Esophagus (tissue), 2 donors: Measurements from ENCODE around the gene C9. TPM values are rescaled to one million over a fixed set of nuclear protein-coding genes. Genes with fewer than 3 reads are reported as not detected.

Source experiments
- H3K27ac ChIP-seq, 2 donors: one replicate each; pipeline ENCODE4 v1.5.1; 2013; ENCODE audit warnings: low read depth in 2 of 2, mild to moderate bottlenecking in 2 of 2, inconsistent platforms in 1 of 2, low read length in 1 of 2, moderate library complexity in 1 of 2
- H3K27me3 ChIP-seq, 2 donors: one replicate each; pipeline ENCODE4 v1.6.1; 2013; ENCODE audit warnings: low read length in 2 of 2, control low read depth in 1 of 2, mild to moderate bottlenecking in 1 of 2; ENCODE audit not compliant: insufficient read depth in 2 of 2, control insufficient read depth in 1 of 2
- H3K36me3 ChIP-seq, 2 donors: one replicate each; pipeline ENCODE4 v1.6.1; 2013; ENCODE audit warnings: low read length in 1 of 2; ENCODE audit not compliant: control insufficient read depth in 2 of 2, insufficient read depth in 2 of 2
- H3K4me1 ChIP-seq, 2 donors: one replicate each; pipeline ENCODE4 v1.6.1; 2013; ENCODE audit warnings: low read length in 1 of 2; ENCODE audit not compliant: control insufficient read depth in 2 of 2, insufficient read depth in 2 of 2
- H3K4me3 ChIP-seq, 2 donors: one replicate each; pipeline ENCODE4 v1.5.1; 2013; ENCODE audit warnings: low read length in 2 of 2, mild to moderate bottlenecking in 2 of 2, low read depth in 1 of 2, moderate library complexity in 1 of 2
- H3K9me3 ChIP-seq, 2 donors: one replicate each; pipeline ENCODE4 v1.6.1; 2013; ENCODE audit warnings: mild to moderate bottlenecking in 2 of 2, low read depth in 1 of 2, low read length in 1 of 2, moderate library complexity in 1 of 2; ENCODE audit not compliant: control insufficient read depth in 2 of 2, insufficient read depth in 1 of 2
- WGBS, 2 donors: extraction: QIAGEN DNeasy Blood & Tissue Kit; methylation state at CpG; one replicate each; pipeline ENCODE4 v1.1.7; 2013; 5-methylcytosine and 5-hydroxymethylcytosine counted together
- polyA plus RNA-seq, 2 donors: library from polyadenylated mRNA; stranded (reverse); fragments of 200-250 nt; gene quantifications; one replicate each; pipeline ENCODE4 v1.2.3, GENCODE V29; 2013
- donor health status: healthy with polysubstance abuse.
- donor health status: Bipolar disorder and iron deficiency.

C9 gene
- polyA plus RNA-seq, 2 donors, result not detected

- Histone ChIP-seq H3K27me3 (no peaks in the 10 kb centered on the region), H3K9me3 (no peaks in the 10 kb centered on the region), H3K27ac (no peak overlapping the region), H3K4me3 (no peak overlapping the region), H3K36me3 (no peaks in the 10 kb centered on the region), H3K4me1 (peaks cover 0 to 4% of the 10 kb centered on the region in 2 donors)
- 57 to 65% methylated on average over 5 of the region's 5 CpGs for WGBS, 2 donors
These were observed 36.7 kb upstream of the C9 start for GRCh38 chr5:39400713-39401578.

DNA sequence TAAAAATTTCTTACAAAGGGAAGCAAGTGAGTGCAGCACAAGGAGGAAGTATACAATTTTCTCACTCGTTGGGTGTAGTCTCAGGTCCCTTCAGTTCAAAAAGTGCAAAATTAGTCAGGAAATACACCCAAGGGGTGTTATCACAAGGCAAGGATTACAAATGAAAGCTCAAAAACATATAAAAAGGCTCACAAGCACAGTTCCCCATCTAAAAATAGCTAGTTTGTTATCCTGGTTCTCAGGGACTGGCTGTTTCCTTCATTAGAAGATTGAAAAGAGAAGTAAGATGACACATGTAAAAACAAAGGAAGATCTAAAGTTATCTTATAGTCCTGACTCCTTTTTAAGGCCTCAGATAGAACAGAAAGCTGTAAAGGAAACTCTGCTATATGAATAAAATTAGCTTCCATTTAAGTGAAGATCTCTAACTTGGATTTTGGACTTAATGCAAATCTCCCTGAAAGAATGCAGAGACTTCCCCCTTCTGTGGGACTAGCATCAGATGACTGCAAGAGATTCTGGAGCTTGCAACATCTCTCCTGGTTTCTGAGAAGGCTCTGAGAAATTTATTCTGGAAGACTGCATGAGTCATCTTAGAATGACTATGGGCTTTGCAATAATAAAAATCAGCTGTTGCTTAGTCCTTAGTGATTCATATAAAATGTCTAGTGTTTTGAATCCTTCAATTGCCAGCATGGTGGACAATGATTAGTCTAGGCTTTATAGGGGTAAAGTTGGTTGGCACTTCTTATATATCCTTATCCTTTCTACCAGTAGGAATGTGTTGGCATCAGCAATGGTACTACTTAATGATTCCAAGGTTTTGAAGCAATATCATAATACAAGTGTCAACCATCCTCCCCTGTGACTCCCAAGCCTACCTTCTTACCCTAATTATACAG is 35.1 kb upstream of the C9 start:
- Histone ChIP-seq H3K4me3 (no peak overlapping the region), H3K27me3 (no peaks in the 10 kb centered on the region), H3K9me3 (no peaks in the 10 kb centered on the region), H3K36me3 (no peaks in the 10 kb centered on the region), H3K27ac (no peak overlapping the region), H3K4me1 (peaks cover 0 to 4% of the 10 kb centered on the region in 2 donors)
- WGBS, 2 donors, result 61% methylated on average over 1 of the region's 1 CpG

DNA sequence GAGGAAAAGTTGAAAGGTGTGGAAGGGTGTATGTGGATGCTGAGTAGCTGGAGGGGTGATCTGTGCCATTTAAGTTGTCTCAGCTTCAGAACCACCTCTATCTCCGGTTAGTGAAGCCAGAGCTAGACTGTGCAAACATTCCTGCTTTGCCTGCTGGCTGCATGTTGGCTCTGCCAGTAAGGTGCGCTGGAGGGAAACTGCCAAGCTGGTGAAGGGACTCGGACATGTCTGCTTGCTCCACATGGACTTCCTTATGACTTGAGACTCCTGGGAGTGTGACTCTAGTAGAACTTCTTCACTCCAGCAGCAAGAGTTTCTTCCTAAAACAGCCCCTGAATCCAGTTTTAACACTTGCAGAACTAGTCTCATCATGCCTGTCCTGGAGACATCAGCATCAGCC is 32.5 kb upstream of the C9 start:
- H3K27me3 ChIP-seq, result no peaks in the 10 kb centered on the region
- no peak overlapping the region for H3K27ac ChIP-seq
- H3K9me3 ChIP-seq, result no peaks in the 10 kb centered on the region
- no peak overlapping the region for H3K4me3 ChIP-seq
- no peaks in the 10 kb centered on the region for H3K36me3 ChIP-seq
- H3K4me1 ChIP-seq, result peaks cover 0 to 4% of the 10 kb centered on the region in 2 donors
- WGBS, 2 donors, result 74 to 75% methylated on average over 3 of the region's 3 CpGs

- Histone ChIP-seq H3K36me3 (no peaks in the 10 kb centered on the region), H3K9me3 (no peaks in the 10 kb centered on the region), H3K4me1 (peaks cover 0 to 4% of the 10 kb centered on the region in 2 donors), H3K27ac (no peak overlapping the region), H3K27me3 (no peaks in the 10 kb centered on the region), H3K4me3 (no peak overlapping the region)
These were observed 31.2 kb upstream of the C9 start for GRCh38 chr5:39395521-39395920.

DNA sequence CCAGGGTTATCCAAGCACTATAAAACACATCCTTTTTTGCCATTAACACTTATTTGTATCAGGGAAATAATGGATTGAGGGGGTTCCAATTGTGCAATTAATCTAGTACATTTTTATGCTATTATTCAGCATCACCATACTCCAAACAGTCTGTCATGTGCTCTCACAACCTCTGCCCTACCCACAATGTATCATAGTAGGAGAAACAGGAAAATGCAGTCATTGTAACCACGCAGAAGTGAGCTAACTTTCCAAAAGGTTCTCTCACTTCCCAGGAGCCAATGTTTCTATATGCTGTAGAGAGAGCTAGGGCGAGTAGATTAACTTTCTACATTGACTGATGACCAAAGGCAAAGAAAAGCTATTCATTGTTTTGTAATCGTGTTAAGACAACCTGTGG is 30.7 kb upstream of the C9 start:
- WGBS, 2 donors, result 30 to 34% methylated on average over 3 of the region's 3 CpGs
- Histone ChIP-seq H3K4me1 (peaks cover 0 to 4% of the 10 kb centered on the region in 2 donors), H3K4me3 (no peak overlapping the region), H3K27ac (no peak overlapping the region), H3K27me3 (no peaks in the 10 kb centered on the region), H3K36me3 (no peaks in the 10 kb centered on the region), H3K9me3 (no peaks in the 10 kb centered on the region)

DNA sequence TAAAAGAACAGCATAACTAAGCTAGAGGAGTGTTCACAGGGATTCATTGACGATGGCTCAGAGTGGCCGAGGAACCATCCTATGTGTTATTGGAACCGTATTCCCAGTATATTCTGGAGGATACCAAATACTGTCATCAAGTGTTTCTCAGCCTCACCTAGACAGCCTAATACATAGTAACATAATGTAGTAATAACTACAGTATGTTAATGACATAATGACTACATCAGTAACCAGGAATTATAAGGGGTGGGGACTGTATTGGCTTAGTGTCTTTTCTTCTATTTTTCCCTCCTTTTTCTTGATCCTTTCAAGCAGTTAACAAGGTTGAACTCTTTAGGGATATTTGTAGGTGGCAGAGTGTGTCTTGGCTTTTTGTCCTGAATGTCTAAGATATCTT is 26.6 kb upstream of the C9 start:
- no peaks in the 10 kb centered on the region for H3K9me3 ChIP-seq
- H3K27ac ChIP-seq, result no peak overlapping the region
- no peak overlapping the region for H3K4me3 ChIP-seq
- 96% methylated on average over 3 of the region's 3 CpGs for WGBS, 2 donors
- H3K27me3 ChIP-seq, result no peaks in the 10 kb centered on the region
- H3K4me1 ChIP-seq, result no peaks in the 10 kb centered on the region
- H3K36me3 ChIP-seq, result no peaks in the 10 kb centered on the region

- Histone ChIP-seq H3K9me3 (no peaks in the 10 kb centered on the region), H3K36me3 (peaks cover 0 to 2% of the 10 kb centered on the region in 2 donors), H3K4me1 (no peaks in the 10 kb centered on the region), H3K27me3 (no peaks in the 10 kb centered on the region), H3K4me3 (no peak overlapping the region), H3K27ac (no peak overlapping the region)
- WGBS, 2 donors, result 89 to 92% methylated on average over 2 of the region's 2 CpGs
These were observed 23.0 kb upstream of the C9 start for GRCh38 chr5:39387293-39387692.

GRCh38 chr5:39384271-39384670 is 20.0 kb upstream of the C9 start:
- peaks cover 0 to 2% of the 10 kb centered on the region in 2 donors for H3K36me3 ChIP-seq
- H3K27ac ChIP-seq, result no peak overlapping the region
- no peak overlapping the region for H3K4me3 ChIP-seq
- H3K27me3 ChIP-seq, result no peaks in the 10 kb centered on the region
- 83 to 86% methylated on average over 1 of the region's 1 CpG for WGBS, 2 donors
- no peaks in the 10 kb centered on the region for H3K4me1 ChIP-seq
- no peaks in the 10 kb centered on the region for H3K9me3 ChIP-seq

- peaks cover 0 to 2% of the 10 kb centered on the region in 2 donors for H3K36me3 ChIP-seq
- WGBS, 2 donors, result 84 to 89% methylated on average over 3 of the region's 3 CpGs
- H3K27me3 ChIP-seq, result no peaks in the 10 kb centered on the region
- H3K4me3 ChIP-seq, result no peak overlapping the region
- H3K4me1 ChIP-seq, result no peaks in the 10 kb centered on the region
- no peaks in the 10 kb centered on the region for H3K9me3 ChIP-seq
- H3K27ac ChIP-seq, result no peak overlapping the region
These were observed 17.1 kb upstream of the C9 start for GRCh38 chr5:39381376-39381775.
